SK-N-MC (cell line): Measurements from ENCODE around the gene PLA2G2F.

Experiments used
- EZH2 ChIP-seq: fragments of 200-600 bp; sonication (generic); IDR thresholded peaks from one replicate; pipeline ENCODE4 v1.6.1; 2017; ENCODE audit warnings: antibody characterized with exemption
- FOXP2 ChIP-seq: optimal IDR thresholded peaks from 2 replicates; pipeline ENCODE3; 2011; ENCODE audit warnings: mild to moderate bottlenecking, moderate library complexity; ENCODE audit not compliant: insufficient read depth; ENCODE audit errors: extremely low read length, control extremely low read depth
- POLR2AphosphoS5 ChIP-seq: IDR thresholded peaks from 2 replicates; pipeline ENCODE4 v1.6.1; 2012; ENCODE audit warnings: mild to moderate bottlenecking, low read depth, low read length, borderline replicate concordance

- no peak for TF ChIP-seq EZH2
- no peak for TF ChIP-seq POLR2AphosphoS5
- no peak for TF ChIP-seq FOXP2
These were observed 49.0 kb upstream of the PLA2G2F start for GRCh38 chr1:20090119-20090518.
